NCI-H1048 (cell line): ENCODE results near the gene ABI1.

ENCODE experiments used
- DNase-seq: peaks from one replicate; lab custom pipeline; 2025; lab: John Stamatoyannopoulos, UW

Gene ABI1

DNA sequence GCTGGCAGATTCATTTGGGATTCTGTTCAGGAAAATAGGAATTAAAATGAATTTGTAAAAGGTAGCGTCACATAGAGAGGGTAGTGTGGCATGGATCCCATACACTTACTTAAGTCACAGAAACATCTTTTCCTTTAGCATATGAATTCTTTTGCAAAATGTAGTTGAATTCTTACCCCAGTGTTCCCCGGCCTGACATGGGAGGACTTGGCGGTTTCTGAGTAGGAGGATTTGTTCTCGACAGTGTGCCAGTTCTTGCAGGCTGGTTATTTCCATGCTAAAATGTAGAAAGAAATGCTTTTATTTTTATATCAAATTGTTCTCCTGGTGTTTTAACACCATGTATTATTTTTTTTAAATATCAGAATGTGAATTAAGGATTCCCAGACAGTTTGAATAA lies 90.7 kb downstream of the ABI1 start:
- no peak for DNase-seq

- no peak for DNase-seq
These were observed 95.2 kb downstream of the ABI1 start for GRCh38 chr10:26765549-26765948.

- no peak for DNase-seq
These were observed 101.8 kb downstream of the ABI1 start for GRCh38 chr10:26759008-26759407.

DNA sequence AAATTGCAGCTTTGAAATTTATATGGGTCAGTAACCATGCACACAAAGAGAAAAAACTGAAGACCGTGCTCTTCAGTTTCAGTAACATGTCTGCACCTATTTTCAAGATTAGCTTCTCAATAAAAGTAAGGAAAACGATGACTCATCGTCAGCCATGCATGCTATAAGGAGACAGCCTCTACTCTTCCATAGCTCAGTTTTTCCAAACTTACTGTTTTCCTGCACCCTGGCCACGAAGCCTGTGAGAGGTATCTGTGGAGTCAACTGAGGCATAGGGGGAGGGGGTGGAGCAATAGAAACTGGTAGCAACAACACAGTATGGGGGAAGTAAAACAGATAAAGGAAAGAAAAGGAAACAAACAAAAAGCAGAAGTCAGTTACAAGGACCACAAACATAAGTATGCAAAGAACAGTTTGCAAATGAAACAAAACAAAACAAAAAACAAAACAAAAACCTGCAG lies 105.3 kb downstream of the ABI1 start:
- DNase-seq, result no peak

- no peak for DNase-seq
These were observed 114.7 kb downstream of the ABI1 start for GRCh38 chr10:26746061-26746460.

GRCh38 chr10:26743841-26744240 lies 116.9 kb downstream of the ABI1 start:
- no peak for DNase-seq

- no peak for DNase-seq
These were observed 117.7 kb downstream of the ABI1 start for GRCh38 chr10:26743091-26743490.

GRCh38 chr10:26741368-26741767 lies 119.4 kb downstream of the ABI1 start:
- no peak for DNase-seq

- no peak for DNase-seq
These were observed 121.6 kb downstream of the ABI1 start for GRCh38 chr10:26739071-26739631.

- no peak for DNase-seq
These were observed 122.4 kb downstream of the ABI1 start for GRCh38 chr10:26738301-26738911.

- no peak for DNase-seq
These were observed 123.0 kb downstream of the ABI1 start for GRCh38 chr10:26737730-26738129.

DNA sequence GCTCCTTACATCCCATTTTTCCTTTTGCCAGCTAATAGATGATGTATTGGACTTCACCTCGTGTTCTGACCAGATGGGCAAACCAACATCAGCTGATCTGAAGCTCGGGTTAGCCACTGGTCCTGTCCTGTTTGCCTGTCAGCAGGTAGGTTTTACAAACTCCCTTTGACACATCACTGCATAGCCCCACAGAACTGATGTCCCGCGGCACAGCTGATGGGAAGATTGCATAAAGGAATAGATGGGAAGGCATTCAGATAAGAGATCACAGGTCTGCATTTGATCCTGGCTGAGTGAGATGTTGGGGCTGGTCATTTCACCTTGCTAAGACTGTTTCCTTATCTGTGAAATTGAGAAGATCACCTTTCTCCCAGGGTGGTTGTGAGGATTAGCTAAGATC lies 125.3 kb downstream of the ABI1 start:
- DNase-seq, result no peak

DNA sequence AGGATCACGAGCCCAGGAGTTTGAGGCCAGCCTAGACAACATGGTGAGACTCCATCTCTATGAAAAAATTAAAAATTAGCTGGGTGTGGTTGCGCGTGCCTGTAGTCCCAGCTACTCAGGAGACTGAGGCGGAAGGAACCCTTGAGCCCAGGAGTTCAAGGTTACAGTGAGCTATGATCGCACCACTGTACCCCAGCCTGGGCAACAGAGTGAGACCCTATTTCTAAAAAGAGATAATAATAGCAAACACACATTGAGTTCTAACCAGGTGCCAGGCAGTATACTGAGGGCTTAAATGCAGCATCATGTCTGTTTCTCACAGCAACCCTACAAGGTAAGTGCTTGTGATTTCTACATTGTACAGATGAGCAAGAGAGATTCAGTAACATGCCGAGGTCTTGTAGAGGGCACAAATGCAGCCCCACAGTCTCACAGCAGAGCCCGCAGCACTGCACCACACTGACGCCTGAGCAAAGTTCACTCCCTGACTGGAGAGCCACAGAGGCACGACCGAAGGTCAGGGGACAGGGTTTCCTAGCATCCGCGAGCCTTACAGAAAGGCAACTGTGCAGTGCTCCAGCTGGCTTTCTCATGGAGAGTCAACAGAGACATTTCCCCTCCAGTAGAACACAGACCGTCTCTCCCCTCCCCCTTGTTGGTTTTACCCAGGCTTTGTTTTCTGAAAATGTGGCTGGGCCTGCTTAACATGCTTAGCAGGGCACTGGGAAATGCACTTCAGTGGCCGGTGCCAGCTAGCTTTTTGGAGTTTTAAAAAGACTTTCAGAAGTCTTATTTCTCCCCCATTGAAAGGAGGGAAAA lies 126.8 kb downstream of the ABI1 start:
- DNase-seq, result no peak

DNA sequence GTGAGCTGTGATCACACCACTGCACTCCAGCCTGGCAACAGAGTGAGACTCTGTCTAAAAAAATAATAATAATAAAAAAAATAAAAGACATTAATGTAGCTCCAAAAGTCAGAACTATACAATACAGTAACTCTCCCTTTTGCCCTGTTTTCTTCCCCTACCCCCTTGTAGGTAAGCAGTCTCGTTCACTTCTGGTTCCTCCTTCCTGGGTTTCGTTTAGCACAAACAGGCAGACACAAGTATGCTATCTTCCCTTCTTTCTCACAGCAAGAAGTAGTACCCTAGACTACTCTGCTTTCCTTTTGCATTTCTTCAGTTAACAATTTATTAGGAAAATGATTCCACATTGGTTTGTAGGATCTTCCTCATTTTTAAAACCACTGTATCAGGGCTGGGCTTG lies 130.2 kb downstream of the ABI1 start:
- DNase-seq, result no peak

GRCh38 chr10:26729395-26729794 lies 131.4 kb downstream of the ABI1 start:
- no peak for DNase-seq

GRCh38 chr10:26728957-26729356 lies 131.8 kb downstream of the ABI1 start:
- DNase-seq, result no peak

GRCh38 chr10:26727005-26727404 lies 133.8 kb downstream of the ABI1 start:
- no peak for DNase-seq

DNA sequence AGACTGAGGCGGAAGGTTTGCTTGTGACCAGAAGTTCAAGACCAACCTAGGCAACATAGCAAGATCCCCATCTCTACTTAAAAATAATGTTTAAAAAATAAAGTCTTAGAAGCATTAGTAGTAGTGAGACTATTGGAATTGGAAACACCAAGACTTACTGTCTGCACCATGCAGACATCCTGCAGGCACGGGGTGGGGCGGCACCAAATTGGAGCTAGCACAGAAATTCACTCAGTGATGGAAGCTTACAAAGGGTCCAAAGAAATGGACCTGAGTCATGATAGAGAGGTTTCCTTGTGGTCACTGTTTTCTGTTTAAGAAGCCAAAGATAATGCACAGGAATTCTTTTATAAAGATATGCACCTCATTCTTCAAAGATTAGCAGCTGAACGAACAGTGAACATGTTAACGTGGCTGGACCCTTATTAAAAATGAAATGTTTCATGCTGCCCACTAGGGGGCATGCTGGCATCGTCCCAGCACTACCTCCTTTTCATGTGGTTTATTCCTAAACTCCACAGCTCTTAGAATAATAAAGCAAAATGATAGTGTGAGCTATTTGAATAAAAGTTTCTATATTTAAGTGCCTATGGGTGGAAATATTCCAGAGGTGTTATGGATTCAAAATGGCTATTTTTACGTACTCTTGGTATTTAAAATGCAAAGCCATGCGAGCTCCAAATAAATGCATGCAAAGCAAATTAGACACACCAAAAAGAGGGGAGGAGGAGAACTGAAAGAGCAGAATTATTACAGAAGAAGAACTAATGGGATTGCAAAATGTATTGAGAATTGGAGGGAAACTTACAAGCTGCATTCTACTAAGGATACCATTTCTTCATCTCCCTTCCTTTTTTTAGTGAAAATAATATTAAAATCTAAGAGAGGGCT lies 134.7 kb downstream of the ABI1 start:
- no peak for DNase-seq

GRCh38 chr10:26723016-26723415 lies 137.7 kb downstream of the ABI1 start:
- DNase-seq, result no peak

GRCh38 chr10:26721561-26721960 lies 139.2 kb downstream of the ABI1 start:
- DNase-seq, result no peak

GRCh38 chr10:26717476-26717875 lies 143.3 kb downstream of the ABI1 start:
- no peak for DNase-seq

- no peak for DNase-seq
These were observed 145.6 kb downstream of the ABI1 start for GRCh38 chr10:26715137-26715487.
